ENCODE results near the gene LPP.
A peak's percentile ranks its signal among the peaks of the same experiment; 100 is the strongest.

The LPP gene

GRCh38 chr3:188262488-188262887, 108.5 kb downstream of the LPP start:
- Histone ChIP-seq H3K4me3 (ENCODE audit: low read depth, low read length) (no peak overlapping the region), H3K36me3 (replicated peaks) (no peaks in the 10 kb centered on the region), H3K27me3 (replicated peaks) (no peaks in the 10 kb centered on the region), H3K27ac (peak overlapping the region; percentile 94)
- TF ChIP-seq CTCF (IDR thresholded peaks at IDR 0.05; ENCODE audit: low read depth, low read length, missing control alignments), result no peak
- in situ Hi-C loops (cut with HindIII; ENCODE audit: low pct_ligation_motif_present, low sequenced_read_pairs), result no loop called here
- DNase-seq, result no peak

- peak; percentile 62 for DNase-seq
These were observed 109.1 kb downstream of the LPP start for GRCh38 chr3:188262913-188263683.

DNA sequence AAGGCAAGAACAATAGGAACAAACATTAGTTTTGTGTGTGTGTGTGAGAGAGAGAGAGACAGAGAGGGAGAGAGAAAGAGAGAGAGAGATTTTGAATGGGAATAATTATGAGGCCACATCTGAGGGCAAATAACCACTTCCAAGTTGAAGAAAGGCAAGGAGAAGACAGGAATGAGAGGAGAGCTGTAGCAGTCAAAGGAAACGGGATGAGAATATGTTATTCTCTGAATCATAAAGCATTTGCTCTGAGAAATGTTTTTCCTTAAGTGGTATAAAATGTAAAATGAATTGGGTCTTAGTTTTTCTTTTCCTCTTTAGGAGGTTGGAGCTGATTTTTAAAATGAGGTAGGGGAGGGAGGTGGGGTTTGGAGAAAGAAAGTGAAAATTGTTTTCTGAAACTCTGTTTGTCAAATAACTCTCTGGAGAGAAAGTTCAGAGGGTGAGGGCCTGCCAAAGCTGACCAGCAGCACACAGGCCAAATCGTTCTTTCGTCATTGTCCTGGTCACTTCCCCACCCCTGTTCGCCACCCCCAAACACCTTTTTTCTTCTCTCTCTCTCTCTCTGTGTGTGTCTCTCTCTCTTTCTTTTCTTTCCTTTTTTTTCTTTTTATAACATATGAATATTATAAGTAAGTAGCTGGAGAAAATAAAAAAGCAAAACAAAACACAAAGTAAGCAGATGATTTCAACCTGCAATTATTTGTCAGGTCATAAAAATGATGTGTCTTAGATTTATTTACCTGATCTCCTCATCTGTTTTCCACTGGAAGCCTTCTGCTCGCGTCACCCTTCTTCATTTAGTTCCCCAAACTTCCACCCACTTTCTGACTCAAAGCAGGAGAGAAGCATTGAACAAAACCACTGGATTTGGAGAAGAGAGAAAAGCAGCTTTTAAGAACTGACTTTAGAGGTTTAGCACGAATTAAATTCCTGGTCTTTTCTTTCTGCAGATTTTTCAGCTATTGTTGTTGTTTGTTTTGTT, 110.6 kb downstream of the LPP start:
- Histone ChIP-seq H3K27ac (peak overlapping the region; percentile 94), H3K36me3 (replicated peaks) (no peaks in the 10 kb centered on the region), H3K4me3 (ENCODE audit: low read depth, low read length) (no peak overlapping the region), H3K27me3 (replicated peaks) (no peaks in the 10 kb centered on the region)
- no peak for DNase-seq
- no peak for TF ChIP-seq CTCF (IDR thresholded peaks at IDR 0.05; ENCODE audit: low read depth, low read length, missing control alignments)
- in situ Hi-C loops (cut with HindIII; ENCODE audit: low pct_ligation_motif_present, low sequenced_read_pairs), result no loop called here

More at GRCh38 chr3:188262913-188263683, 109.1 kb downstream of the LPP start:
- no peaks in the 10 kb centered on the region for H3K27me3 ChIP-seq (replicated peaks)
- H3K36me3 ChIP-seq (replicated peaks), result no peaks in the 10 kb centered on the region
- in situ Hi-C loops (cut with HindIII; ENCODE audit: low pct_ligation_motif_present, low sequenced_read_pairs), result no loop called here
- no peak for TF ChIP-seq CTCF (IDR thresholded peaks at IDR 0.05; ENCODE audit: low read depth, low read length, missing control alignments)
- H3K27ac ChIP-seq, result peak overlapping the region; percentile 94
- H3K4me3 ChIP-seq (ENCODE audit: low read depth, low read length), result no peak overlapping the region

- no peak for TF ChIP-seq CTCF (IDR thresholded peaks at IDR 0.05; ENCODE audit: low read depth, low read length, missing control alignments)
- in situ Hi-C loops (cut with HindIII; ENCODE audit: low pct_ligation_motif_present, low sequenced_read_pairs), result no loop called here
- peak; percentile 82 for DNase-seq
These were observed 112.8 kb downstream of the LPP start for GRCh38 chr3:188266562-188267274.

GRCh38 chr3:188267790-188268335, 113.9 kb downstream of the LPP start:
- no peaks in the 10 kb centered on the region for H3K27me3 ChIP-seq (replicated peaks)
- in situ Hi-C loops (cut with HindIII; ENCODE audit: low pct_ligation_motif_present, low sequenced_read_pairs), result no loop called here
- no peaks in the 10 kb centered on the region for H3K36me3 ChIP-seq (replicated peaks)
- no peak overlapping the region for H3K4me3 ChIP-seq (ENCODE audit: low read depth, low read length)
- H3K27ac ChIP-seq, result peak overlapping the region; percentile 94
- no peak for DNase-seq
- TF ChIP-seq CTCF (IDR thresholded peaks at IDR 0.05; ENCODE audit: low read depth, low read length, missing control alignments), result no peak

More at GRCh38 chr3:188266562-188267274, 112.8 kb downstream of the LPP start:
- peak overlapping the region; percentile 39 for H3K4me3 ChIP-seq (ENCODE audit: low read depth, low read length)
- no peaks in the 10 kb centered on the region for H3K36me3 ChIP-seq (replicated peaks)
- H3K27ac ChIP-seq, result peak overlapping the region; percentile 94
- no peaks in the 10 kb centered on the region for H3K27me3 ChIP-seq (replicated peaks)
